Measurements from ENCODE around the gene AKR1B1.

AKR1B1 gene

DNA sequence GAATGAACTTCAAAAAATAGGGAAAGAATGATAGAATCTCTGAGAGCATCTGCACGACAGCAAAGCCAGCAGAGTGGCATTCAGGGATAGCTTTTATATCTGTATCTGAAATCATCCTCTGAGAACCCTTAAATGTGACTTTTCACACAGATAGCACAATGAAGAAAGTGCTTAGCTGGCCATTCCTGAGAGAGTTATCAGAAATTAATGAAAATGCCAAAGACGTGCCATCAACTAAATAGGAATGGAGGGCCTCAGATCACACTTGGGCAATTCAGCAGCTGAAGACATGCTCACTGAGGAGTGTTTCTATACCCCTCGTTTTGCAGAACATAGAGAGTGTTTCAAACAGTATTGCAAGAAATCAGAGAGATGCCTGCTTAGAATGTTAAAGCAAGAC, 51.6 kb downstream of the AKR1B1 start:
- DNase-seq: no peak

DNA sequence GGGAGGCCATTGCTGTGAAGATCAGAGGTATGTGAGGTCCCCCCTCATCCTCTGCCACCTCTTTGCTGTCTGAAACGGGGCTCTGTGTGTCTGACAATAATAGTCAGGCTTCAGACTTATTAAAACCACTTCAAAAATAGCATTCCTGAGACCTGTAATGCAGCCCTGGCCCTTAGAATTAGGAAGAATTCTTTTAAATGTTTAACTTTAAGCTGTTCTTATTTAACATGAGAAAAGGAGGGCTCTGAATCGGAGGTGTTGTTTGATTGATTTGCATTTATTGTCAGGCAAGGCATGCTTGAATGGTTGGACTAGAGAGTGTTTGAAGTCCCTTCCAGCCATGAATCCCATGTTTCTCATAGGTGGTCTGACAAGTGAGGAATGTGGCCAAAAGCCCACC, 52.5 kb downstream of the AKR1B1 start:
- DNase-seq: no peak

DNA sequence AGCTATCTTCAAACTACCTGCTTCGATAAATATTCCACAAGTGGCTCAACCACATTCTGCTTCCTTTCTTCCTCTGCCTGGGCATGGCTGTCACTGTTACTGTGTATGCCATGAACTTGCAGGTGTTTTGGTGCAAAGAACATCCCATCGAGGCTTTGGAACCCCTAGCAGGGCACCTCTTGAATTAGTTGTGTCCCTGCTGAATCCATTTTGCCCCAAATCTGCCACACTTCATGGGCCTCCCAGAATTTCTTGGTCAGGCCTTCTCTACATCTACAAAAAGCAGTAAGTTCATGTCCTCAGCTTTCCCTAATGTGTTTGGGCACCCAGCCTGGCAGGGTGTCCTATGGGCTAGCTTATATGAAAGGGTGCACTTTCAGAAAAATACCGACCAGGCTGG, 53.6 kb downstream of the AKR1B1 start:
- no peak for DNase-seq

DNA sequence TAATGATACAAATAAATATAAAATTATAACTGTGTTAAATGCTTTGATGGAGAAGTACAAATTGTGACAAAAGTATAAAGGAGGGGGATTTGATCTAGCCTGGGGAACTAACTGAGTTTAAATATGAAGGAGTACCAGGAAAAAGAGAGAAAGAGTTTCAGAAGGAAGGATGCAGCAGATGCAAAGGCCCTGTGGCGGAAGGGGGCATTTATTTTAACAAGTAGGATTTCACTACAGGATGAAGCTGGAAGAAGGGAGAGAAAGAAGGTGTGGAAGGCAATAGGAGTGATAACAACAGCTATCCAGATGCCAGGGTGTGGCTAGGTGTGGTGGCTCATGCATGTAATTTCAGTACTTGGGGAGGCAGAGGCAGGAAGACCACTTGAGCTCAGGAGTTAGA, 55.8 kb downstream of the AKR1B1 start:
- DNase-seq: no peak

DNA sequence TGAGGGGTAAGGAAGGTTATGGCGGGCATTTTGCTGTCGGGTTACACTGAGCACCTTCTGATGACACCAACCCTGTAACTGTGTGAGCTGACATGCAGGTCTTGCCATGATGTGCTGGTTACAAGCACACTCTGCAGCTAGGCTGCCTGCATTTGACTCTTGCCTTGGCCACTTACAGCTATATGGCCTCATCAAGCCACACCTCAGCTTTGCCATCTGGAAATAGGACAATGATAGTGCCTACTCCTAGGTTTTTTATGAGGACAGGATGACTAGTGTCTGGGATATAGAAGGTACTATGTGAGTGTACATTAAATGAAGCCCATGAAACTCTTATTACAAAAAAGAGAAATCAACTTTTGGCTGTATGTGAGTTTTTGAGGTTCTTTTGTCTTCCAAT, 58.0 kb downstream of the AKR1B1 start:
- DNase-seq: no peak

DNA sequence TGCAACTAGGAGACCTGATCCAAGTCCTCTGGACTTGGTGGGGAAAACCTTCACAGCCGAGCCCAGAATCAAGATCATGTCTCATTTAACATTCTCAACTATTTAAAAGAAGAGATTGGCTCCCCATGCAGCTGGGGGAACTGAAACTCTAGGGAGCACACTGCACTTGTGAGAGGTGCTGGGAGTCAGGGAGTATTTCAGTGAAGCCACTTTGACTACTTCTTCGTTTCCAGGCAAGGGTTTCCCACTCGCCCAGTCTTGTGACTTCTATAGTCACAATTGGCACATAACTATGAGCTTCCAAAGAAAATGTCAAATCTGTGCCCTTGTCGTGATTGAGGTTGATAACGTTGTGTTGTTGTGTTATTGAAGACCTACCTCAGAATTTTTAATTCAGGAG, 62.9 kb downstream of the AKR1B1 start:
- DNase-seq: no peak

DNA sequence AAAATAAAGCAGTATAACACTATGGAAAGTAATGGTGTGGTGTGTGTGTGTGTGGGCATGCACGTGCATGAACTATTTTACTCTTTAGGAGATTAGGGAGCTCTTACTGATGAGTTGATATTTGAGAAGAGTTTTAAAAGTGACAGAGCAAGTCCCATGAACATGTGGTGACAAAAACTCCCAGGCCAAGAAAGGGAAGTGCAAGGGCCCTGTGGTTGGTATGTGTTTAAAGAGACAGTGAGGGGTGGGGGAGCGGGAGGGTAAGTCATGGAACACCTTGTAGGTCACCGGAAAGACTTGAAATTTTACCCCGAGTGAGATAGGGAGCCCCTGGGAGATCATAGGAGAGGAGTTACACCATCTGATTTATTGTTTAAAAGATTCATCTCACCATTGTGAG, 63.3 kb downstream of the AKR1B1 start:
- DNase-seq: no peak

DNA sequence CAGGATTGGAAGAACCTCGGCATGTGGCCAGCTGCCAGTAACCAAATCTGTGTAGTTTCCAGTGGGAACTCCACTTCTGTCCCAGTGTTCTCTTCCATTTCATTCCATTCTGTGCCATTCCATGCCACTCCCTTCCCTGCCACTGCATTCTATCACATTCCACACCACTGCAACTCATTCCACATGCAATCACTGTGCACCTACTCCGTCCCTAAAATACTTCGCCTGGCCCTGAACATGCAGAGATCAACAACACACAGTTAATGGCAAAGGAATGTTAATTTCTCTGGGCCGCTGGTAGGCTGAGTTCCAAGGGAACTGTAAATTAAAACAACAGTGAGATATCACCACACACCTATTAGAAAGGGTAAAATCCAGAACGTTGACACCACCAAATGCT, 64.8 kb downstream of the AKR1B1 start:
- no peak for DNase-seq

Data from islet precursor cell (in vitro differentiated cells).